Measurements from ENCODE around the gene ZKSCAN5.
"Not testable (repeated sequence)": the region's sequence is repeated elsewhere in the genome, so short reads cannot be mapped to it uniquely, and the experiment has no call there.

Gene ZKSCAN5

DNA sequence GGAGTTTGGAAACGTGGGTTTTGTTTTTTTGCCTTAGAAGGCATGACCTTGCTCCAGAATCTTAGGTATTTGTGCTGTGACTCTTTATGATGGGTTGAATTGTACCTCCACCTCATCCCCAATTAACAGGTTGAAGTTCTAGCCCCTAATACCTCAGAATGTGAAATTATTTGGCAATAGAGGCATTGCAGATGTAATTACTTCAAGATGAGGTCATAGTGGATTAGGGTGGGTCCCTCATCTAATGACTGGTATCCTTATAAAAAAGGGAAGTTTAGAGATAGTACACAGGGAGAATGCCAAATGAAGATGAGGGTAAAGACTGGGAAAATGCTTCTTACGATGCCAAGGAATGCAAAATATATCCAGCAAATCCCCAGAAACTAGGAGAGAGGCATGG is 50.5 kb downstream of the ZKSCAN5 start:
- no peak for DNase-seq

DNA sequence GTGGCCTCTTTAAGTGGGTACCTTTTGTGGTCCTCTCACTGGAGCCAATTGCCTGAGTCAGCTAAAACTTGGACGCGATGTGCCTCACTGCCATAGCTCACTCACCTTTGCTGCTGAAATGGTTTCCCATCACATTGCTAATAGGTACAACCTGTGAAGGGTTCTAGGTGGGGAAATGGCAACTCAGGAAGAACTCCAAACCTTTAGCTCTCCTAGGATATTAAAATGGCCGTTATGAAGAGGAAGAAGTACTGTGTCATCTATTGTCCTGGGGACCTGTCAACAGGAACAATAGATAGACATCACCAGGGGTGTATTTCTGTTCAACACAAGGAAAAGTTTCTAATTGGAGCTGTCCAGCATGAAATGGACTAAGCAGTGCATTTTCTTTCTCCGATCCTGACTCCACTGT is 52.7 kb downstream of the ZKSCAN5 start:
- DNase-seq, result peak in 1 of 5 experiments; percentile 41

- no peak for DNase-seq
Observed at GRCh38 chr7:99557940-99558305, 53.5 kb downstream of the ZKSCAN5 start.

DNA sequence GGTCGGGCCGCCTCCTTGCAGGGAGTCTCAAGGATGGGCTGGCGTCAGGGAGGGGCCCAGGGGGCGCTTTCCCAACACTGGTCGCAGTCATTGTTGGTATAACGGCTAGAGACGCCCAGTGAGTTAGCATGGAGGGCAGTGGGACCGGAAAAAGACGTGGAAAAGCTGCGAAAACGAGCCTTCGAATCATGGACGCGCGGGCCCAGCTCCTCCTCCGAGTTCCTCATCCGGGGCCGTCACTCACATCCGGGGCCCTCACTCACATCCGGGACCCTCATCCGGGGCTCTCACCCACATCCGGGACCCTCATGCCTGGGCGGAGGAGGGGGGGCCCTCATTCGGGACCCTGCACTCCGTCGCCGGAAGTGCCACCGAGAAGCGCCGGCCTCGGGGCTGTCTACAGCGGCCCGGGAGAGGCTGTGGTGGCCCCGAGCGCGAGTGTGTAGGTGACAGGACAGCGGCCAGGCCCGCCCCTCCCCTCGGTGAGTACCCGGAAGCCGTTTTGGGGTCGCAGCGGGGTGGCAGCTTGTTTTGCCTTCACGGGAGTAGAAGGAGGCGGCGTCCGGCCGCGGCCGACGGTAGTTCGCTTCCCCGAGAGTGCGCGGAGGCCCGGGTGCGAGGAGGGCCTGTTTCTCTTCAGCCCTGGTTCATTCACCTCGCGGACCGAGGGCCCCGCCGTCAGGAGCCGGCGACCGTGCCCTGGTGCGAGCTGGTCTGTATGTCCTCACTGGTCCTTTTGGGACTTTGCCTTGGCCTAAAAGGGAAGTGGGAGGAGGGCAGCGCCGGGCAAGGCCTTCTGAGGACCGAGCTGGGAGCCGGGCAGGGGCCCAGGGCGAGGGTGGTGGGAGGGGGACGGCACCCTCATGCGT is 54.1 kb downstream of the ZKSCAN5 start, which contains the start of gene ZNF655:
TSS of gene ZNF655 (plus strand) at position 337 of the 869 bp plus-strand sequence. CDS start 1,918 bp downstream, outside the sequence.
- DNase-seq, result peak; percentile 77 to 95 (median 82)

DNA sequence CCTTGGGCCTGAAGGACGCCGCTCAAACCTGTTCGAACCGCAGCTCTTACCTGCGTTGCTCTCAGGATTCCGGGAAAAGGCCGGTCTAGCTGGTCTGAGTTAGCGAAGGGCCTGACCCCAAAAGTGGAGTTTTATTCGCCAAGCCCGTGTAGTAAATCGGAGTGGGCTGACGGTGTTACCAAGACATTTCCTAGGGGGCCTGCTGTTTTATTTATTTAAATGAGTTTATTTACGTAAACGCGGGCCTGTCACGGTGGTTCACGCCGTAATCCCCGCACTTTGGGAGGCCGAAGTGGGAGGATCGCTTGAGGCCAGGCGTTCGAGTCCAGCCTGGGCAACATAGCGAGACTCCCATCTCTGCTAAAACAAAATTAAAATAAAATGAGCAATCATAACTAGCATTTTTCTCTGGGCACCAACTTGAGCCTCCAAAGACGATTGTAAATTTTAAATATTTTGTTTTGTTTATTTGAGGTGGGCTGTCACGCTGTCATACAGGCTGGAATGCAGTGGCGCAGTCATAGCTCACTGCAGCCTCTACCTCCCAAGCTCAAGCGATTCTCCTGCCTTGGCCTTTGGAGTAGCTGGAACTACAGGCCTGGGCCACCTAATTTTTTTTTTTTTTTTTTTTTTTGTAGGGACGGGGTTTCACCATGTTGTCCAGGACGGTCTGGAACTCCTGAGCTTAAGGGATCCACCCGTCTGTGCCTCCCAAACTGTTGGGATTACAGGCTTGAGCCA is 54.9 kb downstream of the ZKSCAN5 start:
- DNase-seq, result peak in 1 of 5 experiments; percentile 56

- no peak for DNase-seq
Observed at GRCh38 chr7:99560834-99561736, 56.6 kb downstream of the ZKSCAN5 start.

- DNase-seq, result no peak
Observed at GRCh38 chr7:99561737-99562051, 57.2 kb downstream of the ZKSCAN5 start.

GRCh38 chr7:99562114-99562784 is 57.8 kb downstream of the ZKSCAN5 start:
- DNase-seq, result no peak

DNA sequence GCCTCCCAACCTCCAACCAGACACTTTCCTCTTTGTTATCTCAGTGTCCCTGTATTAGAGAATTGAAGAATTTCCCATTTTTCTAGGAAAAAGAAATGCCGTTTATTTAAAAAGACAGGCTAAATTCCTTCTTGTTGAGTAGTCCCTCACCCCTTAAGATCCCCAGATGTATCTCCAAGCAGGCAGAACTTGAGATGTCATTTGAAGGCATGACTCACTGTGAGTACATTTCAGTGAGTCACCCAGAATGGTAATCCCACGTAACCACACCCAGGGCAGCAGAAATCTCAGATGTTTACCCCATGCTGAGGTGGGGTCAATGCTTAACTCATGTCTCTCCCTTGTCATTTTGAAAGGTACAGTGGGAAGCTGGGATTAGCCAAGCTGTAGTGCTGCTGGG is 58.4 kb downstream of the ZKSCAN5 start:
- DNase-seq, result no peak

- no peak for DNase-seq
Observed at GRCh38 chr7:99563650-99564049, 59.2 kb downstream of the ZKSCAN5 start.

DNA sequence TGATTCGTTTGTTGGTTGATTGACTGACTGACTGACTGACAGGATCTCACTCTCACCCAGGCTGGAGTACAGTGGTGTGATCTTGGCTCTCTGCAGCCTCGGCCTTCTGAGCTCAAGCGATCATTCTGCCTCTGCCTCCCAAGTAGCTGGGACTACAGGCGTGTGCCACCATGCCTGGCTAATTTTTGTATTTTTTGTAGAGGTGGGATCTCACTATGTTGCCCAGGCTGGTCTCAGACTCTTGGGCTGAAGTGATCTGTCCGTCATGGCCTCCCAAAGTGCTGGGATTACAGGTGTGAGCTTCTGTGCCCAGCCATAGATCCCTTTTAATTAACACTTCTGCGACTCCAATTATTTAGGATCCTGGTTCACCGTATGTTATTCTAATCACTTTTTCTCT is 64.3 kb downstream of the ZKSCAN5 start:
- not testable (repeated sequence) for DNase-seq

GRCh38 chr7:99571768-99572167 is 67.3 kb downstream of the ZKSCAN5 start:
- DNase-seq, result no peak

GRCh38 chr7:99573257-99573656 is 68.8 kb downstream of the ZKSCAN5 start:
- DNase-seq, result no peak

DNA sequence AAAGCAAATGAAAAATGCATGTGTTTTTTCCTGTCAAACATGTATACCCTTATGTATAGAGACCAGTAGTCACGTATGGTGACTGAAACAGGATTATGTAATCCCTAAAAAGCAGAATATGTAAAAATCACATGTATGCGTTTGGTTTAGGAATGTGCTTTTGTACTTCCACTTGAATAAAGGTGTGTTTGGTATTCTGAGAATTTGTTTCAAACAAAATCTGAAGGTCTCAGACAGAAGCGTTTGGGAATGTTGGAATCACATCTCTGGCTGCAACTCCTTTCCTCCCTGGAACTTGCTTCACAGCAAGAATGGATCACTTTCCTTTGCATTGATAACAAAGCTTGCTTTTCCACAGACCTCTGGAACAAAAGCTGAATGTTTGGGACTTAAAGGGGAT is 71.8 kb downstream of the ZKSCAN5 start:
- no peak for DNase-seq

DNA sequence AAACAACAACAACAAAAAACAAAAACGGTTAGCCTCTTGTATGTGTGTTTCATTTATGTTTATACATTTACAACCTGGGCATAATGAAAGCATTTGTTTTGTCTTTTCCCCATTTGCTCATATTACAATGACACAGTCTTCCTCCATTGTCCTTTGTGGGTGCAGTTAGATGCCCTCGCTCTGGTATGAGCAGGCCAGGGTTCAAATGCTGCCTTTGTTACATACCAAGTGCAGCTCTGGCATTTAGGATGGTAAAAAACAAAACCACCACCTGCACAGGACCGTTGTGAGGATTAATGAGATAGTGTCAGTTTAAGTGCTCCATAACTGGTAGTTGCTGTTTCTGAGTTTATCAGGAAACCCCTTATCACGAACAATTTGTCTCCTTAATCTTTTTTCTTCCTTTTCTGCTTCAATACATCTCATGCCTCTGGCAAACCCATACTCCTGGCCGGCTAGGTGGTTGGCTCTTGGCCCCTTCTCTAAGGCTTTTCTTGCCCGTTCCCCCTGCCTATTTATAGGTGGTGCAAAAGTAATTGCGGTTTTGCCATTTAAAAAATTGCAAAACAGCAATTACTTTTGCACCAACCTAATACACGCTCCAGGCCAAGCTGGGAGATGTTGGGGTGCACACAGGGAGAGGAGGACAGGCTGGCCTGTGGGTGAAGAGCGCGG is 75.0 kb downstream of the ZKSCAN5 start:
- no peak for DNase-seq

DNA sequence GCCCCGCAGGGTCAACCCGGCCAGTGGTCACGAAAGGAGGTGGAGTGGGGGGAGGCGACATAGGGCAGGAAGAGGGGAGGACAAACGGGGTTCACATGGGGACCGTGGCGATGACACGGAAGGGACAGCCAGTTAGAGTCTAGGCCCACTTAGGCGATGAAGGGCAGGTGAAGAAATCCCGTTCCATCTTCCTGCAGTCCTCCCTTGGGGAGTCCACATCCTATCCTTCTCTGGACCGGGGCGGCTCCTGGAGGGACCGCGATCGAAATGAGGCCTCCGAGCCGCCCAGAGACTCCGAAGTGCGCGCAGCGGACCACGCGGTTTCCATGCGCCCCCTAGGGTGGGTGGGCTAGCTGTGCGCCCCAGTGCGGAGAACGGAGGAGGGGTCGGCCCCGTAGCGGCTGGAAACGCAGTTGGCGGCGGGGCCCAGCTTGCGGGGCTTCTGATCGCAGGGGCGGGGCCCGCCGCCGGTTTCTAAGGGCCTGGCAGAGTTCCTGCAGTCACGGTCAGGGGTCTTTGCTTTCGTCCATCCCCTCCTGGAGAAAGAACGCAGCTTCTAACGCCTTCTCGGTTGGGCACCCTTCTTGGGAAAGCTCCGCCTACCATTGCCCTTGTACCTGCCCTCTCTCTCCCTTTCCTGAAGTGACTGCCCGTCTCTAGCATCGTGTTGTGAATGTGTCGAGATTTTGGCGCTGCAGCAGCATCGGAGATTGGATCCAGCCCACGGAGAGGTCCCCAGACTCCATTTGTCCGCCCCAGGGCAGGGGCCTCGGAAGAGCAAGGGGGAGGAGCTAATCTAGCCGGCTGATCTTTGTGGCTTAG is 75.7 kb downstream of the ZKSCAN5 start:
- peak in 4 of 5 experiments; percentile 22 to 50 (median 34) for DNase-seq

- DNase-seq, result not testable (repeated sequence)
Observed at GRCh38 chr7:99580778-99581332, 76.4 kb downstream of the ZKSCAN5 start.
